ENCODE measurements around the gene KLF12.

KLF12 gene

GRCh38 chr13:74134777-74135325 lies 647 bp upstream of the KLF12 start:
- no peak for DNase-seq (ENCODE audit: low spot score)

GRCh38 chr13:74133657-74134201 lies 475 bp downstream of the KLF12 start:
- DNase-seq (ENCODE audit: low spot score), result peak; percentile 97

- DNase-seq (ENCODE audit: low spot score), result peak; percentile 75
These were observed 1.2 kb downstream of the KLF12 start for GRCh38 chr13:74132776-74133656.

- DNase-seq (ENCODE audit: low spot score), result no peak
These were observed 1.9 kb downstream of the KLF12 start for GRCh38 chr13:74132152-74132775.

GRCh38 chr13:74131227-74131626 lies 3.0 kb downstream of the KLF12 start:
- DNase-seq (ENCODE audit: low spot score), result no peak

- DNase-seq (ENCODE audit: low spot score), result no peak
These were observed 4.6 kb downstream of the KLF12 start for GRCh38 chr13:74129500-74130191.

- DNase-seq (ENCODE audit: low spot score), result no peak
These were observed 5.9 kb downstream of the KLF12 start for GRCh38 chr13:74128156-74128767.

- DNase-seq (ENCODE audit: low spot score), result no peak
These were observed 15.9 kb downstream of the KLF12 start for GRCh38 chr13:74118328-74118727.

- no peak for DNase-seq (ENCODE audit: low spot score)
These were observed 16.9 kb downstream of the KLF12 start for GRCh38 chr13:74117207-74117705.

GRCh38 chr13:74115133-74115532 lies 19.1 kb downstream of the KLF12 start:
- no peak for DNase-seq (ENCODE audit: low spot score)

- DNase-seq (ENCODE audit: low spot score), result no peak
These were observed 19.6 kb downstream of the KLF12 start for GRCh38 chr13:74114641-74115040.

GRCh38 chr13:74114202-74114601 lies 20.0 kb downstream of the KLF12 start:
- no peak for DNase-seq (ENCODE audit: low spot score)

- no peak for DNase-seq (ENCODE audit: low spot score)
These were observed 22.0 kb downstream of the KLF12 start for GRCh38 chr13:74111901-74112824.

- no peak for DNase-seq (ENCODE audit: low spot score)
These were observed 22.8 kb downstream of the KLF12 start for GRCh38 chr13:74111399-74111798.

GRCh38 chr13:74110053-74110452 lies 24.2 kb downstream of the KLF12 start:
- DNase-seq (ENCODE audit: low spot score), result no peak

- DNase-seq (ENCODE audit: low spot score), result no peak
These were observed 26.6 kb downstream of the KLF12 start for GRCh38 chr13:74107598-74107997.

- DNase-seq (ENCODE audit: low spot score), result no peak
These were observed 28.3 kb downstream of the KLF12 start for GRCh38 chr13:74105871-74106270.

- DNase-seq (ENCODE audit: low spot score), result no peak
These were observed 29.4 kb downstream of the KLF12 start for GRCh38 chr13:74104661-74105275.

GRCh38 chr13:74103970-74104555 lies 30.1 kb downstream of the KLF12 start:
- no peak for DNase-seq (ENCODE audit: low spot score)

GRCh38 chr13:74103196-74103595 lies 31.0 kb downstream of the KLF12 start:
- DNase-seq (ENCODE audit: low spot score), result no peak

Measured in left forelimb (tissue), 1 donor.